Fibroblast of the aortic adventitia (primary cell): ENCODE data around the gene PROCA1. TPM values are rescaled to one million over a fixed set of nuclear protein-coding genes. Genes with fewer than 3 reads are reported as not detected.
"Not testable (repeated sequence)": the region's sequence is repeated elsewhere in the genome, so short reads cannot be mapped to it uniquely, and the experiment has no call there.

Experiments used
- DNase-seq: peaks from one replicate; pipeline ENCODE4 v3.0.0-alpha.2; 2010; ENCODE audit warnings: low read depth
- H3K4me3 ChIP-seq: 2 replicates; pipeline ENCODE4 v1.5.1; 2011; ENCODE audit warnings: low read depth, mild to moderate bottlenecking, control low read depth, low read length, moderate library complexity
- total RNA-seq: library from RNA; depleted of rRNA; stranded (reverse); fragments of >200 nt; gene quantifications from 2 replicates; pipeline ENCODE4 v1.2.3, GENCODE V29; 2012; ENCODE audit warnings: low replicate concordance
- TF ChIP-seq, protein P1 (sequence below): IDR thresholded peaks from 2 replicates; pipeline ENCODE4 v1.5.1; 2011; ENCODE audit warnings: mild to moderate bottlenecking, low read length, control low read depth, inconsistent platforms; ENCODE audit not compliant: insufficient read depth

Gene PROCA1
- total RNA-seq, 1 donor = 1.5 TPM

DNA sequence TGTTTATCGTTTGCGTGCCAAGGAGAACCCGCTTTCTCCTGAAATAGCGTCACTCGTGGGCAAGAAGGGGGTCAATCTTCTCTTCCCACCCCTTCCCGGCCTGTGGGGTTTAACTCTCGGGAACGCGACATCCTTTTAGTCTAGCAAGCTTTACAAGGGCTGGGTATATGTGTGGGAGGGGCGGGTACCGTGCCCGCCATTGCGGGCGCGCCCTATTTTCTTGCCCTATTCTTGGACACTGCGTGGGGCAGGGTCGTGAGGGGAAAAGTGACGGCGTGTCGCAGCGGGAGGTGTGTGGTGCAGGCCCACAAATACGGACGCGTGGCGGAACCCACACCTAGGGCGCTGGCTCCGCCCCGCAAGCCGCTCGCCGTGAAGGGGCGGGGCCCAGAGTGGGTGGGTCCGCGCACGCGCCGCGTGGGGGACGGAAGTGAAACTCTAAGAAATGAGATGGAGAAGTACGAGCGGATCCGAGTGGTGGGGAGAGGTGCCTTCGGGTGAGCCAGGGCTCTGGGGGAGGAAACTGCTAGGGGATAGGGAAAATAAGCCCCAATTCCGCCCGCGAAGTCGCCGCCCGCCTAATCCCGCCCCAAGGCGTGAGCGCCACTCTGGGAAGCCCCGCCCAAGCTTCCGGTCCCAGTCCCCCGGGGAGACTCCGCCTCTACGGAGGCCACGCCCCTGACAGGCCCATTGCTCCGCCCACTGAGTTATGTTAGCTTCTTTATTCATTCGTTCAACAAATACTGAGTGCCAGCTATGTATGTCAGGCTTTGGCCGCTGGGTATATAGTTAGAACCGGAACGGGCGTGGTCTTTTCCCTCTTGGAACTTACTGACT, 16.9 kb upstream of the PROCA1 start, which contains the start of gene NEK8:
TSS of gene NEK8 (plus strand) at position 425 of the 837 bp plus-strand sequence. CDS start at position 451, 26 bp downstream.
- TF ChIP-seq, protein P1, sequence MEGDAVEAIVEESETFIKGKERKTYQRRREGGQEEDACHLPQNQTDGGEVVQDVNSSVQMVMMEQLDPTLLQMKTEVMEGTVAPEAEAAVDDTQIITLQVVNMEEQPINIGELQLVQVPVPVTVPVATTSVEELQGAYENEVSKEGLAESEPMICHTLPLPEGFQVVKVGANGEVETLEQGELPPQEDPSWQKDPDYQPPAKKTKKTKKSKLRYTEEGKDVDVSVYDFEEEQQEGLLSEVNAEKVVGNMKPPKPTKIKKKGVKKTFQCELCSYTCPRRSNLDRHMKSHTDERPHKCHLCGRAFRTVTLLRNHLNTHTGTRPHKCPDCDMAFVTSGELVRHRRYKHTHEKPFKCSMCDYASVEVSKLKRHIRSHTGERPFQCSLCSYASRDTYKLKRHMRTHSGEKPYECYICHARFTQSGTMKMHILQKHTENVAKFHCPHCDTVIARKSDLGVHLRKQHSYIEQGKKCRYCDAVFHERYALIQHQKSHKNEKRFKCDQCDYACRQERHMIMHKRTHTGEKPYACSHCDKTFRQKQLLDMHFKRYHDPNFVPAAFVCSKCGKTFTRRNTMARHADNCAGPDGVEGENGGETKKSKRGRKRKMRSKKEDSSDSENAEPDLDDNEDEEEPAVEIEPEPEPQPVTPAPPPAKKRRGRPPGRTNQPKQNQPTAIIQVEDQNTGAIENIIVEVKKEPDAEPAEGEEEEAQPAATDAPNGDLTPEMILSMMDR = no peak
- DNase-seq = peak; percentile 92
- H3K4me3 ChIP-seq = peak within 1 kb of the TSS; percentile 92

DNA sequence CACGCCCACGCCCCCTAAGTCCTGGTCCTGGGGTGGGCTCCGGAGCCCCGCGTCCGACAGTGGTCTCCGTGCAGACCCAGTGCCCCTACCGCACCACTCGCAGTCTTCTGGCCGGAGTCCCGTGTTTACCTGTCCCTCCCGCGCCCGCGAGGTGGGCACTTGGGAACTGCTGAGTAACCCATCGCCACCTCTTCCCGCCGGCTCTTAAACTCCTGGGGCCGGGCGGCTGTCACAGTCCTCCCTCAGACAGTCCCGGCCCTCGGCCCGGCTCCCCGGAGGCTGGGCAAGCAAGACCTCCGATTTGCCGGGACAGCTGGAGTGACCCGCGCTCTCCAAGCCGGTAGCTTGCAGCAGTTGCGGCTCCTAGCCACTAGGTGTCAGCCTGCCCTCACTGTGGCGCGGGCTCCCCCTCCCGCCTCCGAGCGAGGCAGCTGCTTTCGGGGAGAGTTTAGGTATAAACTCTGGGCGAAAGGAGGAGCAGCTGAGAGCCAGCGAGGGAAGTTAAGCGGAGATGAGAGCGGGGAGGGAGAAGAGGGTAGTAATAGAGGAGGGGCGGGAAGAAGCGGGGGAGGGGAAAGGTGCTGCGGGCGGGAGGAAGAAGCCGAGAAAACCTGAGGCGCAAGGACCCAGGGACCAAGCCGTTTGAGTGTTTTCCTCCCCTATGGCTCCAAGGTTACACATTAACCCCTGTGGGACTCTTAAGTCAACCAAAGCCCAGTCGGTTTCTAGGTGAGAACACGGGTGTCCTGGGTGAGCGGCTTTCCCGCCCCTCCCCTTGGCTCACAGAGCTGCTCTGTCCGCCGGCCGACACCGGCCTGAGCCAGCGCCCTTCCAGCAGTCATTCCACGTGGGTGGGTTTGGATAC, 15.2 kb upstream of the PROCA1 start:
- peak; percentile 90 for DNase-seq
- H3K4me3 ChIP-seq = peak overlapping the region; percentile 79
- TF ChIP-seq, protein P1 = peak; percentile 99

DNA sequence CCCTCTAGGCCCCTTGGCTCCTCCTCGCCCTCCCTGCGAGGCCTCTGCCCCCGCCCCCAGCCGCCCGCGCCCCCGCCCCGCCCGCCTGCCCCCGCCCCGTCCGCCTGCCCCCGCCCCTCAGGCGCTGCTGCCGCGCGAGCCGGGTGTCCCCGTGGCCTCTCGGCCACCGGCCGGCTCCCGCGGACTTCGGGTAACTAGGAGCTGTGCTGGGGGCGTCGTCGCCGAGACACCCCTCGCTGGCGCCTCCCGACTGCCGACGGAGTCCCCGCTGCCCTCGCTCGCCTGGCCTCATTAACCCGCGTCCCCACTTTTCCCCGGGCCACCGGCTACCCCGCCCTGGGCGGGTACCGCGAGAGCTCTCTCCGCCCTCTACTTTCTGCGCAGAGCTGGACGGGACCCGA, 14.5 kb upstream of the PROCA1 start, which contains the start of gene TLCD1:
TSS of gene TLCD1 (minus strand) at position 8 of the 401 bp plus-strand sequence. CDS start 136 bp downstream, outside the sequence.
- H3K4me3 ChIP-seq = peak within 1 kb of the TSS; percentile 79
- DNase-seq = peak; percentile 47
- TF ChIP-seq, protein P1 = no peak

DNA sequence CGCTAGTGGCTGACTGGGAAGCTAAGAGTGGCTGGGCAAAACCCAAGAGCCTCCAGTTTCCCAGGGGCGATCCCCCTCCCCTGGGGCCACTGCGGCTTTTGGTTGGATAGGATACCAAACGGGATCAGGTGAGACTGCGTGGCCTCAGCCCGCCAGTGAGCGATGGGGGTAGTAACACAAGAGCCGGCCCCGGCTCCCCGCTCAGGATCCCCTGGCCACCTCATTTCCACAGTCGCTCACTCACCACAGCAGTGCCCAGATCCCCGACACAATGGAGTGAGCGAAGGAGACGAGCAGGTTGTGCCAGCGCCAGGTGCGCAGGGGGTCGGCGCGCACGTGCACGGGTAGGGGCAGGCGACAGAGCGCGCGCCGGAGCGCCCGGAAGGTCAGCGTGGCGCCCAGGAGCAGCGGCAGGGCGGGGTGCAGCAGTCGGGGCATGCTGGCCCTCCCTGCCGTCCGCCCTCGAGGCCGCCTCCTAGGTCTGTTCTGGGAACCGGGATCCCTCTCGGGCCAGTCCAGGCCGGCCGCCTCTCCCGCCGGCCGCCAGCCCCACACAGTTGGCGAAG, 14.1 kb upstream of the PROCA1 start:
- TF ChIP-seq, protein P1 = no peak
- H3K4me3 ChIP-seq = peak overlapping the region; percentile 79
- peak; percentile 70 for DNase-seq

DNA sequence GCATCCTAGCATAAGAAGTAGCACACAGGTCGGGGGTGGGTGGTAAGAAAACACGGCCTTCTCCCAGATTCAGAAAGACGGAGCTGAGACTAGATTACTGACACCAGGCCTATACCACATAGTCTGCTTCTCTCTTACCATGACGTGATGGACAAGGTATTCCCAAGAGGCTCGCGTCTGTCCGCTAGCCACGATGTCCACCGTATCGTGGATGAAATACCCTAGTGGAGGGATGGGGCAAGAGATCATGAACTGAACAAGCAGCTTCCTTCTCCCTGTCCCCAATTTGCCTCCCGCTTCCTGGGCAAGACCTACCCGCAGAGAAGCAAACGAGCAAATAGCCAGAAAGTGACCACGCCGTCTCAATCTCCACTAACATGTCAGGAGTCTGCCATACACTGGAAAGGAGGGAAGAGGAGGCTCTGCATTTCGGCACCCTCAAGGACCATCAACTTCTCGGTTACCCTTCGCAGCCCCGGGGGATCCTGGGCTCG, 13.5 kb upstream of the PROCA1 start:
- H3K4me3 ChIP-seq = peak overlapping the region; percentile 79
- TF ChIP-seq, protein P1 = no peak
- peak; percentile 51 for DNase-seq

DNA sequence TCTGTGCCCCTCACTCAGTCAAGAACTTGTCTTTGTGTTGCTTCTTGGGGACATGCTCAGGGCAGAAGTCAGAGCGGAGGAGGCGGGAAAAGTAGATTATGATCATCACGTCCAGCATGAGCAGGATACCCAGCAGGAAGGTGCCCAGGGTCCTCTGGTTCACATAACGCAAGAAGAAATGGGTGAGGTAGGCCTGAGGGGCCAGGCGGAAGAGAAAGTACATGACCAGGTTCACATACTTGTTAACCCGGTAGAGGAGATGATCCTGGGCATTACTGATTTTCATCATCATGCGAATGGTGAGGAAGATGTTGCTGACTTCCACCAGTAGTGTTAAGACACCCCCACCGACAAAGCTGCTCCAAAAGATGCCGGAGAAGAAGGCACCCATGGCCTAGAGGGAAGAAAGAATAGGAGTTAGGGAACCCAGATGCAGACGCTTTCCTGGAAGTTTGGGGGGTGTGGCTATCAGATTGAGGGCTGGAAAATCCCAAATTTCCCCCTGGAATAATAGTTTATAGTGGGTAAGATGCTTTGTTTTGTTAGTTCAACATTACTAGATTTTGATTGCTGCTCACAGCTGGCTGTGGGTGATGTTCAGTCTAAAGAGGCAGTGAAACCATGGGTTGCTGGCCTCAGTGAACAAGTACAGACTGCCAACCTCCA, 12.9 kb upstream of the PROCA1 start:
- H3K4me3 ChIP-seq = peak overlapping the region; percentile 79
- TF ChIP-seq, protein P1 = no peak
- DNase-seq = no peak

DNA sequence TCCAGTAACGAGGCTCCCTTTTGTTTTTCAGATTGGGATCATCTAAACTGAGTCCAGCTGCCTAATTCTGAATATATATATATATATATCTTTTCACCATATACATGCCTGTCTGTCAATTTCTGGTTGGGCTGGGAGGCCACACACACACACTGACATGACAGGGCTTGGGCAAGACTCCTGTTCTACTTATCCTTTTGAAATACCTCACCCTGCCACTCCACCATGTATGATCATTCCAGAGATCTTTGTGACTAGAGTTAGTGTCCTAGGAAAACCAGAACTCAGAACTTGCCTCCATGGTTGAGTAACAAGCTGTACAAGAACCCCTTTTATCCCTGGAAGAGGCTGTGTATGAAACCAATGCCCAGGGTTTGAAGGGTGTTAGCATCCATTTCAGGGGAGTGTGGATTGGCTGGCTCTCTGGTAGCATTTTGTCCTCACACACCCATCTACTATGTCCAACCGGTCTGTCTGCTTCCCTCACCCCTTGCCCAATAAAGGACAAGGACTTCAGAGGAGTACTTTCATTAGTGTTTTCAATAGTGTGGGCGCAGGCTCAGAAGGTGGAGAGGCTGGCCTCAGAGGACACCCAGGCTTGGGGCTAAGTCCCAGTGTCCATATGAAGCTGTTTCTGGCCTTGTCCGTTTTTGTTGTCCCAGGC, 12.3 kb upstream of the PROCA1 start:
- DNase-seq, H3K4me3 ChIP-seq: not testable (repeated sequence)
